Stimulated activated CD8-positive, alpha-beta memory T cell treated with anti-CD3 and anti-CD28 coated beads, Interleukin-7, amount 100 ng/mL, for 4 hours (primary cell): ENCODE results near the gene ZEB1.
"Not testable (repeated sequence)": the region's sequence is repeated elsewhere in the genome, so short reads cannot be mapped to it uniquely, and the experiment has no call there.

ENCODE experiments used
- DNase-seq, 2 donors: peaks; one replicate each; pipeline ENCODE4 v3.0.0-alpha.2; 2020; ENCODE audit warnings: low read depth in 2 of 2

ZEB1 gene

DNA sequence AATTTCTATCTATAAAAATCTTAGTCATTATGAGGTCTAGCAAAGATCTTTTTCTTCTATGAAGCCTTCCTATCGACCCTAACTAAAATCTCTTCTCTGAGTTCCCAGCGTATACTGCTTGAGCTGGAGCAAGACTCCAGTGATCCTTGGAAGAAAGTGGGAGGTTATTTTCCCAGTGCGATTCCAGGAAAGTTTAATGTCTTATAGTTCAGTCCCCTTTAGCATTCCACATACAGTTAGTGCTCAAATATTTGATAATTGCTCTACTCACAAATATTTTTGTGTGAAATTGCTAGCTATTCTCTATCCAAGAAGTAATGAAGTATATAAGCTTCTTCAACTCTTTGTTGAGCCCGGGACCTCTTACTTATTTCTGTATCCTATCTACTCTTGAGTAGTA lies 47.7 kb downstream of the ZEB1 start:
- no peak for DNase-seq

DNA sequence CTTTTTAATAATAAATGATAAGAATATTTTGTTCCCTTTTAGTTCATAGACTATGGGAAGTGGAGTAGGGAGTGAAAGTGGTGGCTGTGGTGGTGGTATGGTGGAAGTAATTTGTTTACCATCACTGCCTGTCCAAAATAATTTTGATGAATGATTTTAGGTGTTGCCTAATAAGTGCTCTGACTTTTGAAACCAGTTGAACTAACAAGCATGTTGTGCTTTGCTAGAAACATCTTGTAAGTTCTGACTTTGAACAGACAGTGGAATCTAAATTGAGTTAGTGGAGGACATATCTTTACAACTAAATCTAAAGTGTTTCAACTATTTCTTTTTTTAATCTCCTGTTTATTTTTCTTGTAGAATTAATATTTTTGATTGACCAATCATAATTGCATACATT lies 49.7 kb downstream of the ZEB1 start:
- DNase-seq: no peak

DNA sequence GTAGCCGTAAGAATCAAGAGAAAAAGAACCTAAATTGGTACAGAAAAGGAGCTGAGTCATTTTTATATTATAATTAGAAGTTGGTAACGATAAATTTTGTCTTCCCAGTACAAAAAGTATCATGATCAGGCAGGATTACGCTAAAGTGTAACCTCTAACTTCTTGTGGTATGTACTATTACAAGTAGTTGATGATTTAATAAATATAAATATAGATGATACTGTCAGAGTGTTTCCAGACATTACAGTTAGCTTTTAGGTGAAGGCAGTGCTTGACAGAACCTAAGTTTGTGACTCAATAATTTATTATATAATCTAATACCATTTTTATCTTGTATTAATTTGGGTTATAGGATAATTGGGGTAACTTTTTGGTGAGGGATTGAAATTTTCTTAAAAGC lies 53.4 kb downstream of the ZEB1 start:
- no peak for DNase-seq

DNA sequence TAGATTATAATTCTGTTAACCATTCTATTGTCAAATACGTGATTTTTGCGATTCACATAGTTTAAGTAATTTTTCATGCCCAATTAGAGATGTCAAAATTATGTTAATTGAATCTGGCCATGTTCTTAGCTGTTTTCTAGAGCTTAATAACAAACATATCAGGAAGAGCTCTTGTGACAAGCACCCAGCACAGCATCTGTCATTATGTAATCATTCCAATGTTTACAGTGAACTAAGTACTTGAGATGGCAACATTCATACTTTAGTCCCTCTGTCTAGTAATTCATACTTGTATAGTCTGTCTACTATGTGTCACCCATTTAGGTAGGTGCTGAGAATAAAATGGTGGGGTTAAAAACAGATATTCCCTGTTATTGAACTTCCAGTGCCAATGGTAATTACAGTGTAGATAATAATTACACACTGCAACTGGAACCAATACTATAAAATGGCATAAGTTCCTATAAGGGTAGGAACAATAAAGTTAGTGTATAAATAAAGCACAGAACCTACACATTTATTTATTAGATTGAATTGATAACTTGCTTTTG lies 55.2 kb downstream of the ZEB1 start:
- no peak for DNase-seq

DNA sequence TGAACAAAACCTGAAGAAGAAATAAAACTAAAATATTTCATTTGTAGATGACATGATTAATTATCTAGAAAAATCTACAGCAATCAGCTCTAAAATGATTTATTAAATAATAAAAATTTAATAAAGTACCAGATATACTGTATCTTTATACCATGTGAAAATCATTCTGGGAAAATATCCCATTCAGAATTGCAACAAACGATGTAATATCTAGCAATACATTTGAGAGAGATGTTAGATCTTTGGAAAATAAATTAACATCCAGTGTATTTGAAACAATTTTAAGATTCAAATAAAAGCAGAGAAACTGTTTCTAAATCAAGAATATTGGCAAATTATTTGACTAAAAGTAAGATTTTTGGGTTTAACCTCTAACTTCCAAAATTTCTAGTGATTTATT lies 62.2 kb downstream of the ZEB1 start:
- DNase-seq: no peak

DNA sequence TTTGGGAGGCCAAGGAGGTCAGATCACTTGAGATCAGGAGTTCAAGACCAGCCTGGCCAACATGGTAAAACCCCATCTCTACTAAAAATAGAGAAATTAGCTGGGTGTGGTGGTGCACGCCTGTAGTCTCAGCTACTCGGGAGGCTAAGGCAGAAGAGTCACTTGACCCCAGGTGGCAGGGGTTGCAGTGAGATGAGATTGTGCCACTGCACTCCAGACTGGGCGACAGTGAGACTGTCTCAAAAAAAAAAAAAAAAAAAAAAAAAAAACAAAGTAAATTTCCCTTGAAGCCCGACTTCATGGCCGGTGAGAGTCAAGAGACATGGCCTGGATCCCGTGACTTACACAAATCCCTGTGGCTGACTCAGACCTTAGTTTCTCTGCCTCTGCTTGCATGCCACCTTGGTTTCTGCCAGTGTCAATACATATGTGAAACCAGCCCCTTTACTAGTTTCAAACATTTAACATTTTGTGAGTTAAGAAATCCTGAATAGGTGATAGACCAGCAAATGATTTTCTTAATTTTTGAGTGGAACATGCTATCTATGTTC lies 62.8 kb downstream of the ZEB1 start:
- DNase-seq: no peak

DNA sequence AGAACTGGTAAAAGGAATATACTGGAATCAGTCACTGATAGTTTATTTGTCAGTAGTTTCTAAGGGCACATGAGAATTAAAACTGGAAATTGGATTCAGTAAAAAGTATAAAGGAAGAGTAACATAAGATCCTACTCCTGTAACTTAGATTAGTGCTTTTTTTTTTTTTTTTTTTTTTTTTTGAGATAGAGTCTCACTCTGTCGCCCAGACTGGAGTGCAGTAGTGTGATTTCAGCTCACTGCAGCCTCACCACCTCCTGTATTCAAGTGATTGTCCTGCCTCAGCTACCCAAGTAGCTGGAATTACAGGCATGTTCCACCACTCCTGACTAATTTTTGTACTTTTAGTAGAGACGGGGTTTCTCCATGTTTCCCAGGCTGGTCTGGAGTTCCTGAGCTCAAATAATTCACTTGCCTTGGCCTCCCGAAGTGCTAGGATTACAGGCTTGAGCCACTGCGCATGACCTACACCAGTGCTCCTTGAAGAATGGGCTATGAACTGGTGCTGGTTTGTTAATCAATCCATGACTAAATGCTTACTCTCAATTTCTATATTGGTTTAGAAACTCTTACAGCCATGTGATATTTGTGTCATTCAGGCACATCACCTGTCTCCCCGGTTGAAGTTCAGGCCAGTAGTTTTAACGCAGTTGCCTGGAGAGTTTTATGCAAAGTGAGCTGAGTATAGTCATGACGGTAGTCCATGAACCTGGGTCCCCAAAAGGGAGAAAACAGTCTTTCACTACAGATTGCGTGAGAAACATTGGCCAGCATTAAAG lies 65.0 kb downstream of the ZEB1 start:
- DNase-seq: no peak

DNA sequence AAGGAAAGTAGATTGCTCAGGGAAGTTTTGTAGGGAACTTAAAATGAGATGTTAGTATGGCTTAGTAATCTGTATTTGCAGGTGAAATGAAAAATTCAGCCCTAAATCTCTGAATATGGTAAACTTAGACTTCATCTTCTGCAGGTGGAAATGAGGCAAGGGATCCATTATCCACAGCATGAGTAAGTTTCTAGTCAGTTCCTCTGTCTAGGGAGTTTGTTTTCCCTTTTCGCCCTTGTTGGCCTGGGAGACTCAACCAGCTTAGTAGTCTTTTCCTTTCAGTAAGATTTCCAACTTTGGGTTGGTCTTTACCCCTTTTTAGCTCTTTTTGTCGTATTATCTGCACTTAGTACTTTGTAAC lies 65.6 kb downstream of the ZEB1 start:
- DNase-seq: no peak

DNA sequence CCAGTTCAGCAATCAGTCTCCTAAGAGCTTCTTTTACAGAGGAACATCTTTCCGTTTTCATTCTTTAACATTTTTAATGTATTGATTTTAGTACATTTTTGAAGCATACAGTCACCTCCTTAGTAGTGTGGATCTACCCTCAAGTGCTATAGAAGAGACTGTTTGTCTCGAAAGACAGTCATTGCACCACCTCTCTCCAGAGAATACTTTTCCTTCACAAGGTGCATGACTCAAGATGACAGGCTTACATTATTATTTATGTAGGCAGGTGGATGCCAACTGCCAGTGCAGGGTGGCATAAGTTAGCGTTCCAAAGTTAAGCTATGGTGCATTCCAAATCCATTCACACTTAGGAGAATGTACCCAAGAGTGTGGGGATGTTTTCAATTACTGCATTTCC lies 71.8 kb downstream of the ZEB1 start:
- DNase-seq: no peak

DNA sequence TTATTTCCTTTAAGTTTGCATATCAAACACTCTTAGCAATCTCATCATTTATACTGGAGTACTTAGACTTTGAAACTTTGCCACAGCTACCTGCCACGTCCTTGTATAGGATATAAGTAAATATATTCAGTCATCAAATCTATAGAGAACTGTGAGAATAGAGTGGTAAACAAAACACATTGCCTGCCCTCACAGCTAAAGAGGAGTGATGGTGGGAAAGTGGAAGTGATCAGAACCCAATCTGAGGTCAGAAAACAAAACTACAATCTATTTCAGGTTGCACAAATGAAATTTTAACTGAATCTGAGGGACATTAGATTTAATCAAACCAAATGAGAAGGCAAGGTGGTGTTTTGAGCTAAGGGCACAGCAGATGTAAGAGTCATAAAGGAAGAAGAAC lies 74.8 kb downstream of the ZEB1 start:
- no peak for DNase-seq

DNA sequence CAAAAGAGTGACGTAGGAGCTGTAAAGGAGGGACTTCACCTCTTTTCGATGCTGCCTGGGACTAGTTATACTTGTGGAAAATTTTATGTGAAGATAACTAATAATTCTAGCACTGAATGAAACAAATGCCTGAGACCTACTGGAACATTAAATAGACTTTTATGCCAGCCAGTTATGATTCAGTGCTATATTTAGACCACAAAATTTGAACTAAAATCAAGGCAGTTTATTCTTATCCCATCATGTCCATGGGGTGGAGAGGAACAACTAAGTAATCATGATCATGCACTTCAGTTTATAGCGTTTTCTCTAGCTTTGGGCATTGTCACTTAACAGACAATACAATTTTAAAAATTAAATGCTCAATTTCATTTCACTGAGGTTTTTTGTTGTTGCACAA lies 76.7 kb downstream of the ZEB1 start:
- no peak for DNase-seq

DNA sequence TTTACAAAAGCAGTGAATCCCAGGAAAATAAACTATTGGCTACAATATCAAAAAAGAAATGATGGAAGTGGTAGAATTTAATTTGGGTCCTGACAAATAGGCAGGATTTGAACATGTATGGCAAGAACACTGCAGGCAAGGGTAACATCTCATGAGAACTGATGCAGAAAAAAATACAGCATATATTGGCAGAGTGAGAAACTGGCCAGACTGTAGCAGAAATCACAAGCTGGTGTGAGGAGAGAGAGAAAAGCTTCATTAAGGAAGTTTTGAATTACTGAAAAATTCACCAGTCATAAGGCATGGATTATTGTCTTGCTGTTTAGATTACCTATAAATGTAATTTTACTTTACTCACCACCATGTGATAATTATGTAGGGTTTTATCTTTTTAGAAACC lies 77.4 kb downstream of the ZEB1 start:
- DNase-seq: no peak

DNA sequence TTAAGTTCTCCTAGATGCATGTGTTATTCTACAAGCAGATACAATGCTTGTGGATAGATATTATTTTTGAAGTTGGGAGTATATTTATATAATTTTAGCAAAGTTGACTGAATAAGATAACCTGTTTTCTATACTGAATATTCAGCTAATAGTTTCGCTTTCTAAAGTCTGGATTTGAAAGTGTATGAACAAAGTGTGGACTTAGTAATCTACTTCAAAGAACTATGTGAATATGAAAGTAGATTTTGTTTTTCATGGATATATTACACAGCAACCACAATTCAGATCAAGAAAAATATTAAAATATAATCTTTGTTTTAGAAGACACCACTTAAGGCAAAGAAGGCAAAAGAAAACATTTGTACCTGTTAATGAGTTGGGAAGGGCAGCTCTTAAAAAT lies 78.8 kb downstream of the ZEB1 start:
- no peak for DNase-seq

DNA sequence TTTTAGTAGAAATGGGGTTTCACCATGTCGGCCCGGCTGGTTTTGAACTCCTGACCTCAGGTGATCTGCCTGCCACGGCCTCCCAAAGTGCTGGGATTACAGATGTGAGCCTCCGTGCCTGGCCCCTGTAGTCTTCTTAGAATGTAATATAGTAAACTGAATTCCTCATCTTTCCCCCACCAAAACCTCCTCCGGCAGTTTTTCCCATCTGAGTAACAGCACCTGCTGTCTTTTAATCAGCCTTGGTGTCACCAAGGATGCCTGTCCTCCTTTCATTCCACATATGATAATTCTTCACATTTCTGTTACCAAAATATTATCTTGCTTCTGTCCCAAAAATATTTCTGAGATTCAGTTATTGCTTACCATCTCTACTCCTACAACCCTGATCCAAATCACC lies 80.2 kb downstream of the ZEB1 start:
- no peak for DNase-seq

DNA sequence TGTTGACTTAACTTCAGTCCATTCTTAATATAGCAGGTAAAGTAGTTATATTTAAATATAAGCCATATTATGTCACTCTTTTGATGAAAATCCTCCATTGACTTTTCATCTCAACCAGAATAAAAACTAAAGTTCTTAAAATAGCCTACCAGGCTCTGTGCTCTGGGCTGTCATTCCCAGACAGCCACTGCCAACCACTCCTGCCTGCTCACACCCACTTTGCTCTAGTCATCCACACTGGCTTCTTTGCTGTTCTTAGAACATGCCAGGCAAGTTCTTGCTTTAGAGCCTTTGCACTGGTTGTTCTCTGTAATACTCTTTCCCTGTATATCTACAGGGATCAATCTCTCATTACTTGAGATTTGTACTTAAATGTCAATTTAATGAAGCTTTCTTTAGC lies 80.6 kb downstream of the ZEB1 start:
- no peak for DNase-seq

DNA sequence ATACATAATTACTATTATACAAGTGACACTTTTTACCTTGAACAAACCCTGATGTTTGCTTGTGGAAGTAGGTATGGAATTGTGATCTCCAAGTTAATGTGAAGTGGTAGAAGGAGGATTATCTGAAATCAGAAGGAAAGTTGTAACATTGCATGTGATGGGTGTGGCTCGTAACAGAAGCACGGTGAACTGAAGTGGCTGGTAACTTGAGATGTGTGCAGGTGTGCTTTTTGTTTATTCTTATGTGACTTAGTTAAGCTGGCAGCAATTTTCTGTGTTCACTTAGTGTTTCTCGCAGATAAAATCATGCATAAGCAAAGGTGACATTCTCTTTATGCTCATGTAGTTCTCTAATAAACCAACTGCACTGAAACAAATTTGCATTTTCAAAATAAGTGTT lies 82.3 kb downstream of the ZEB1 start:
- DNase-seq: no peak

DNA sequence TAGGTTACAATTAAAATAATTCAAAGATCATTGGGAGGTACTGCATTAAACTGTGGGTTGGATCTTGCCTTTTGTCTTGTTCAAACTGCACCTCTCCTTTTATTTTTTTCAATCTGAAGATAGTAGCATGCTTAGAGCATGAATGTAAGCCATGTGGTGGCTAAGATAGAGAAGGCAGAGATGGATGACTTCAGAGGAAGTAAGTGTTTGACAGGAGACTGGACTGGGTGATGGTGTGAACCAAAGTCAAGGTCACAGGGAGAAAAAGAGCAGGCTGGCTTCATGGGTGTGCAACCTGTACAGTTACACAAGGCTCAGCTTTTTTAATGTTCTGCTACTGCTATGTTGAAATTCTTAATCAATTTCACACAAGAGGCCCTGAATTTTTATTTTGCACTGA lies 85.6 kb downstream of the ZEB1 start:
- no peak for DNase-seq

DNA sequence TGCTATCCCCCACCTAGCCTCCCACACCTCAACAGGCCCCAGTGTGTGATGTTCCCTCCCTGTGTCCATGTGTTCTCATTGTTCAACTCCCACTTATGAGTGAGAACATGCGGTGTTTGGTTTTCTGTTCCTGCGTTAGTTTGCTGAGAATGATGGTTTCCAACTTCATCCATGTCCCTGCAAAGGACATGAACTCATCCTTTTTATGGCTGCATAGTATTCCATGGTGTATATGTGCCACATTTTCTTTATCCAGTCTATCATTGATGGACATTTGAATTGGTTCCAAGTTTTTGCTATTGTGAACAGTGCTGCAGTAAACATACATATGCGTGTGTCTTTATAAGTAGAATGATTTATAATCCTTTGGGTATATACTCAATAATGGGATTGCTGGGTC lies 86.8 kb downstream of the ZEB1 start:
- DNase-seq: not testable (repeated sequence)

DNA sequence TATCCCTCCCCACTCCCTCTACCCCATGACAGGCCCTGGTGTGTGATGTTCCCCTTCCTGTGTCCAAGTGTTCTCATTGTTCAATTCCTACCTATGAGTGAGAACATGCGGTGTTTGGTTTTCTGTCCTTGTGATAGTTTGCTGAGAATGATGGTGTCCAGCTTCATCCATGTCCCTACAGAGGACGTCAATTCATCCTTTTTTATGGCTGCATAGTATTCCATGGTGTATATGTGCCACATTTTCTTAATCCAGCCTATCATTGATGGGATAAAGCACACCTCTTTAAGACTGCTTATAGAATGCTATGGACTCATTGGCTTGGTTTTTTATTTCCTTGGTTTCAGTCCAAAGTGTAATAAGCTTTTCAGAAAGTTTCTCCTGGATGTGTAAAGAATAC lies 93.4 kb downstream of the ZEB1 start:
- not testable (repeated sequence) for DNase-seq

DNA sequence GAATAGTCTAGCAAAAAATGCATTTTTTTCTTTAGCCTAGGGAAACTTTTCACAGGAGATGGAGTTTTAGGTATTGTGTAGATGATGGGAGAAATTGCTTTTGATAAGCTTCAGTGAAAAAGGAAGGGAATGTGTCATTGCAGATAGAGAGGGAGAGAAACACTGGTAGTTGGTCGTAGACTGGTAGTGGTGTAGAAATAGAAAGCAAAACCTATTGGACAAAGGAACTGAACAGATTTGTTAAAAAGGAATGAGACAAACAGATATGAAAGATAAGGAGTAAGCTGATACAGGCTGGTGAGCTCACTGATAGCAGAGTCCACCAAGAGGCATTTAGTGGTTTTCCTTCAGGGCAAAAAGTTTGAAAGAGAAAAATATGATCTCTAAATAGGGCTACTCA lies 94.3 kb downstream of the ZEB1 start:
- no peak for DNase-seq

DNA sequence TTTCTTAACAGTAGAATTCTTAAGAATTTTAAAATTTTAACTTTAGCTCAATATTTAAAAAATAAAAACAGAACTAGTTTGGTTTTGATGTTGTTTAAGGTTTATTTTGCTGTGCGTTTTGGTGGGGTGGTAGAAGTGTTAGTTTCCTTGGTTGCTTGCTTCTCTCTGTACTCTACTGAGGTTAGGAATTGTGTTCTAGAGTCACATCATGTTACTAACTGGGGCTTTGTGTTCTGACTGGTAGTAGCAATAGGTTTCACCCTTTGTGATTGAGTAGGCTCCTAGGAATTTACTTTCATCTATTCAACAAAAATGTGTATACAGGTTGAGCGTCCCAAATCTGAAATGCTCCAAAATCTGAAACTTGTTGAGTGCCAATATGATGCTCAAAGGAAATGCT lies 99.5 kb downstream of the ZEB1 start:
- no peak for DNase-seq

DNA sequence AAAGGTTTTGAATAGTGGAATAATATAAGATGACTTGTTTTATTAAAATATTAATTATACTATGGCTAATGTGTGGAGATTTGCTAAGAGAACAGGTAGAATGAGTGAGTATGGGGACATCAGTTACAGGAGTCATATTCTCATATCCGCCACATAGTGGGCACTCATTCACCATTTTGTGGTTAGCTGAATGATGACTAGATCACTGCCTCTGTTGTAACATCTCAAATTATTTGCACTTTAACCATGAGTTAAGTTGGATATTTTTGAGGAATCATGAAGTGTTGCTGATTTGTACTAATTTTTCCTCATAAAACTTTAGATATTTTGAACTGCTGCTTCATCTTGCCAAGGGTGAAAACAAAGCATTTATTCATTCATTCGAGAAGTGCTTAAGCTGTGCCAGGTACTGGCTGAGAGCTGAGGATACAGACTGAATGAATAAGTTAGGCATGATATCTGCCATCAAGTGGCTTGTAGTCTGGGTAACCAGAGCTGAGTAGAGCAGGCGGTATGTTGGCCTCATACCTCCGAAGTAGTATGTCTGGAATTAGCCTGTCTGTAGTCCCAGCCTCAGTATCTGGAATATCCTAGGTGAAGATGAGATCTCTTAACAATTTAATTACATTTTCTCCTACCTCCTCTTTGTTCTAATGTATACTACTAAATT lies 100.5 kb downstream of the ZEB1 start:
- DNase-seq: no peak

DNA sequence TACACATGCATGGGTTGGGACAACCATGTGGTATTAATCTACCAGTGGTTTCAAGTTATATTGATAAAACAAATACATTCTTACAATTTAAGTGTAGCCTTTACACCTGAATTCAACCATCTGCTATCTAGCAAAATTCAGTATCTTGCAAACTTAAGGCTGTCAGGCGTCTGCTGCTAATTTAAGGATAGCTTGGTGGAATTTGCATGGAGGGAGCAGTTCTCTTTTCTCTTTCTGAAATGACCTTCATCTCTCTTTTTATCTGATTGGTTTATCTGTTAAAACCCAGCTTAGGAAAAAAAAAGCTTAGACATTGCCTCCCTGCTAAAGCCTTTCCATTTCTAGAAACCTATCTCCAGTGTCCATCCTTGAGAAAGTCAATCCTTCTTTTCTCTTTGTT lies 102.3 kb downstream of the ZEB1 start:
- no peak for DNase-seq
